CD4-positive, CD25-positive, alpha-beta regulatory T cell (primary cell): ENCODE measurements around the gene RHBDD2. TPM values are rescaled to one million over a fixed set of nuclear protein-coding genes. Genes with fewer than 3 reads are reported as not detected.
"Not testable (repeated sequence)": the region's sequence is repeated elsewhere in the genome, so short reads cannot be mapped to it uniquely, and the experiment has no call there.

ENCODE experiments used
- ATAC-seq, 2 donors: fragments of 150-1000 bp; cut with Tn5 transposase; one replicate each; pipeline ENCODE4 v1.10.0; 2021; ENCODE audit warnings: low read depth in 2 of 2, moderate number of reproducible peaks in 2 of 2, moderate library complexity in 1 of 2
- DNase-seq, 3 donors: peaks; one replicate each; pipeline versions ENCODE4 v3.0.0 to v3.0.0-alpha.2; 2012 to 2022; ENCODE audit warnings: mixed read lengths in 1 of 3
- H3K27ac ChIP-seq: one replicate; pipeline ENCODE4 v1.7.0; 2013; ENCODE audit warnings: mild to moderate bottlenecking, low read length; ENCODE audit not compliant: insufficient read depth, poor library complexity, severe bottlenecking
- H3K27me3 ChIP-seq: one replicate; pipeline ENCODE4 v1.7.0; 2013; ENCODE audit warnings: low read length; ENCODE audit not compliant: control insufficient read depth, insufficient read depth
- H3K36me3 ChIP-seq: one replicate; pipeline ENCODE4 v1.7.0; 2013; ENCODE audit warnings: mild to moderate bottlenecking, low read length, moderate library complexity; ENCODE audit not compliant: control insufficient read depth, insufficient read depth
- H3K4me1 ChIP-seq: 2 replicates; pipeline ENCODE4 v1.7.0; 2013; ENCODE audit warnings: mild to moderate bottlenecking, low read length; ENCODE audit not compliant: insufficient read depth, control insufficient read depth, poor library complexity, severe bottlenecking
- H3K4me3 ChIP-seq: one replicate; pipeline ENCODE4 v1.7.0; 2013; ENCODE audit warnings: low read depth, mild to moderate bottlenecking, low read length, moderate library complexity
- H3K9me3 ChIP-seq, 2 experiments: 1 replicate in 1 of 2; 2 replicates in 1 of 2; pipeline ENCODE4 v1.7.0; 2013; ENCODE audit warnings: low read length in 2 of 2, mild to moderate bottlenecking in 1 of 2, moderate library complexity in 1 of 2; ENCODE audit not compliant: control insufficient read depth in 2 of 2
- H3K27ac Mint-ChIP-seq, 3 donors: one replicate each; pipeline ENCODE4 v1.8.0; 2020 to 2022; ENCODE audit warnings: mild to moderate bottlenecking in 3 of 3, mixed read lengths in 3 of 3, moderate library complexity in 2 of 3
- H3K27me3 Mint-ChIP-seq: one replicate; pipeline ENCODE4 v1.8.0; 2022; ENCODE audit warnings: mild to moderate bottlenecking, mixed read lengths
- H3K36me3 Mint-ChIP-seq: one replicate; pipeline ENCODE4 v1.8.0; 2020; ENCODE audit warnings: mixed read lengths
- H3K4me1 Mint-ChIP-seq, 4 donors: one replicate each; pipeline ENCODE4 v1.8.0; 2020 to 2022; ENCODE audit warnings: mixed read lengths in 4 of 4, mild to moderate bottlenecking in 1 of 4
- H3K4me3 Mint-ChIP-seq, 4 donors: one replicate each; pipeline ENCODE4 v1.8.0; 2020 to 2022; ENCODE audit warnings: mild to moderate bottlenecking in 4 of 4, mixed read lengths in 4 of 4, moderate library complexity in 3 of 4
- H3K9me3 Mint-ChIP-seq, 7 donors: one replicate each; pipeline ENCODE4 v1.8.0; 2020 to 2022; ENCODE audit warnings: mixed read lengths in 7 of 7, mild to moderate bottlenecking in 3 of 7, moderate library complexity in 2 of 7
- polyA plus RNA-seq, 4 donors: library from polyadenylated mRNA; unstranded; fragments of 300-500 nt; fragmentation: Illumina TruSeq; gene quantifications; one replicate each; pipeline ENCODE4 v1.2.3, GENCODE V29; 2021
- total RNA-seq: library from RNA; stranded (reverse); gene quantifications from one replicate; pipeline ENCODE4 v1.2.3, GENCODE V29; 2022

The RHBDD2 gene
- total and polyA plus RNA-seq, 5 donors from 2014 or later: 118 to 194 (median 125) TPM

DNA sequence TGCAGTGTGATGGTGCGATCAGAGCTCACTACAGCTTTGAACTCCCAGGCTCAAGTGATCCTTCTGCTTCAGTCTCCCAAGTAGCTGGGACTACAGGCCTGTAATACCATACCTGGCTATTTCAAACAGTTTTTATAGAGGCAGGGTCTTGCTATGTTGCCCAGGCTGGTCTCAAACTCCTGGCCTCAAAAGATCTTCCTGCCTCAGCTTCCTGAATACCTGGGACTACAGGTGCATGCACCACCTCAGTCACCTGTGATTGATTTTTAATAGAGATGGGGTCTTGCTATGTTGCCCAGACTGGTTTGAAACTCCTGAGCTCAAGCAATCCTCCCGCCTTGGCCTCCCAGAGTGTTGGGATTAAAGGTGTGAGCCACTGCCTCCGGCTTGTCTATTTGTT is 38.8 kb upstream of the RHBDD2 start:
- peaks cover 6% of the 10 kb centered on the region for H3K4me1 ChIP-seq
- no peaks in the 10 kb centered on the region for H3K36me3 Mint-ChIP-seq
- ATAC-seq (no peak), DNase-seq (no peak)
- H3K27me3 ChIP-seq: no peaks in the 10 kb centered on the region
- no peak overlapping the region for H3K27ac ChIP-seq
- H3K4me1 Mint-ChIP-seq: peaks cover 4 to 10% (median 7%) of the 10 kb centered on the region in 4 donors
- no peaks in the 10 kb centered on the region for H3K9me3 ChIP-seq
- H3K36me3 ChIP-seq: no peaks in the 10 kb centered on the region
- no peak overlapping the region for H3K4me3 ChIP-seq
- H3K27me3 Mint-ChIP-seq: peaks cover 8% of the 10 kb centered on the region
- no peak overlapping the region for H3K27ac Mint-ChIP-seq
- H3K9me3 Mint-ChIP-seq: no peaks in the 10 kb centered on the region
- no peak overlapping the region for H3K4me3 Mint-ChIP-seq

DNA sequence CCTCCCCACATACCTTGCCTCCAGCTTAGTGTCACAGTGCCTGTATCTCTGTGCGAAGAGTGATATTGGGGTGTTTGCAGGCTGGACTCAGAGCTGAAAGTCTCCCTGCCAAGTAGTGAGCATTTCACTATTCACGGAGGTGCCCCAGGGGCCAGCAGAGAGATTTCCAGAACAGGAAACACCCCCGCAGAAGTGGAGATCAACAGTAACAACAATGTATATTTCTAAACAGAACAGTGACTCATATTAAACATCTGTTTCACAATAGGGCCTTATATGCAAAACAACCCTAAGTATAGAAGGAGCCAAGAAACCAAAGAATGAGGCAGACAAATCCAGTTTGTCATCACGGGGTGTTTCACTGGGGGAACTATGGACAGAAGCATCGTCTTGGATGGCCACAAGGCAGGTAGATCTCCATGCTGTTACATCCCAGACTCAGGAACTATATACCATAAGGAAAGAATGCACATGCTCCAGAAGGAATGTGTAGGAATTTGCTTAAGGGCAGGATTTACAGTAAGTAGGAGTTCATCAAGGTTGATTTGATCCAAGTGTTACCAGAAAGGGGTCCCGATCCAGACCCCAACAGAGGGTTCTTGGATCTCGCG is 35.9 kb upstream of the RHBDD2 start:
- no peaks in the 10 kb centered on the region for H3K9me3 ChIP-seq
- H3K4me1 Mint-ChIP-seq: peaks cover 4 to 10% (median 7%) of the 10 kb centered on the region in 4 donors
- no peaks in the 10 kb centered on the region for H3K9me3 Mint-ChIP-seq
- H3K27me3 Mint-ChIP-seq: peaks cover 4% of the 10 kb centered on the region
- H3K27ac Mint-ChIP-seq: peak overlapping the region in 2 of 3 donors; percentile 39 to 53
- no peak overlapping the region for H3K4me3 ChIP-seq
- H3K27ac ChIP-seq: no peak overlapping the region
- H3K4me1 ChIP-seq: peaks cover 6% of the 10 kb centered on the region
- H3K4me3 Mint-ChIP-seq: no peak overlapping the region
- no peaks in the 10 kb centered on the region for H3K36me3 Mint-ChIP-seq
- ATAC-seq: peak; percentile 62 to 65
- DNase-seq: peak in 1 of 3 donors; percentile 43
- no peaks in the 10 kb centered on the region for H3K36me3 ChIP-seq
- H3K27me3 ChIP-seq: no peaks in the 10 kb centered on the region

DNA sequence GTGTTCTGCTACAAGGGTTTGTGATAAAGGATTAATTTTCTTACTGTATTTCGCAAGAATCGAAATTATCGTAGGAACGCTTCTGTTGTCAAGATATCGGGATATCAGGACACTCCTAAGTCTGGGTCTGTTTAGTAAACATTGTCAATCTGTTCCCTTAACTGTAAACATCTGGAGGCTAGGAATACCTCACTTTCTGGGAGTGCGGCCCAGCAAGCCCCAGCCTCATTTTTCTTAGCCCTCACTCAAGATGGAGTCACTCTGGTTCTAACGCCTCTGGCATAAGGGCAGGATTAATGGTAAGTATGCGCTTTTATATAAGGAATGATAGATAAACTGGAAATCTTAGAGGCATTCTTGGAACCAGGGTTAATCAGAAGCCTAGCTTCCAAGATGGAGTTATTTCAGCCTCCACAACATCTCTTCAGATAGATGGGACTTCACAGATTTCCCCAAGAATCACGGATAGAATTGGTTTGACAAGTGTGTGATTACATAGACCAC is 35.2 kb upstream of the RHBDD2 start:
- Histone ChIP-seq H3K27me3 (no peaks in the 10 kb centered on the region), H3K9me3 (no peaks in the 10 kb centered on the region), H3K36me3 (no peaks in the 10 kb centered on the region), H3K4me3 (no peak overlapping the region), H3K27ac (no peak overlapping the region), H3K4me1 (peaks cover 6% of the 10 kb centered on the region)
- H3K4me1 Mint-ChIP-seq: peaks cover 4 to 10% (median 7%) of the 10 kb centered on the region in 4 donors
- DNase-seq (no peak), ATAC-seq (no peak)
- no peaks in the 10 kb centered on the region for H3K36me3 Mint-ChIP-seq
- H3K9me3 Mint-ChIP-seq: no peaks in the 10 kb centered on the region
- H3K27ac Mint-ChIP-seq: no peak overlapping the region
- no peak overlapping the region for H3K4me3 Mint-ChIP-seq
- H3K27me3 Mint-ChIP-seq: peaks cover under 1% of the 10 kb centered on the region

DNA sequence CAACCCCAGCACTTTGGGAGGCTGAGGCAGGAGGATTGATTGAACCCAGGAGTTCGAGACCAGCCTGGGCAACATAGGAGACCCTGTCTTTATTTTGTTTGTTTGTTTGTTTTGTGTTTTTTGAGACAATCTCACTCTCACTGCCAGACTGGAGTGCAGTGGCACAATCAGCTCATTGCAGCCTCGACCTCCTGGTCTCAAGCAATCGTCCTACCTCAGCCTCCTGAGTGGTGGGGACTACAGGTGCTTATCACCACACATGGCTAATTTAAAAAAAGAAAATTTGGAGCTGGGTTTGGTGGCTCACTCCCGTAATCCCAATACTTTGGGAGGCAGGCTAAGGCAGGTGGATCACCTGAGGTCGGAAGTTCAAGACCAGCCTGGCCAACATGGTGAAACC is 34.7 kb upstream of the RHBDD2 start:
- Histone ChIP-seq H3K4me1 (peaks cover 6% of the 10 kb centered on the region), H3K27me3 (no peaks in the 10 kb centered on the region), H3K27ac (no peak overlapping the region), H3K36me3 (no peaks in the 10 kb centered on the region), H3K4me3 (no peak overlapping the region), H3K9me3 (no peaks in the 10 kb centered on the region)
- no peak for ATAC-seq
- DNase-seq: no peak
- Mint-ChIP-seq H3K27ac (no peak overlapping the region), H3K4me1 (peaks cover 4 to 10% (median 7%) of the 10 kb centered on the region in 4 donors), H3K9me3 (no peaks in the 10 kb centered on the region), H3K4me3 (no peak overlapping the region), H3K36me3 (no peaks in the 10 kb centered on the region), H3K27me3 (no peaks in the 10 kb centered on the region)

GRCh38 chr7:75845132-75845531 is 33.7 kb upstream of the RHBDD2 start:
- H3K4me1 Mint-ChIP-seq, H3K4me1 ChIP-seq, H3K27me3 Mint-ChIP-seq, H3K9me3 Mint-ChIP-seq, H3K4me3 Mint-ChIP-seq, H3K36me3 Mint-ChIP-seq, H3K9me3 ChIP-seq, H3K27ac ChIP-seq, ATAC-seq, DNase-seq, H3K4me3 ChIP-seq, H3K36me3 ChIP-seq, H3K27me3 ChIP-seq: not testable (repeated sequence)
- peak overlapping the region in 1 of 3 donors; percentile 48 for H3K27ac Mint-ChIP-seq

GRCh38 chr7:75847707-75848106 is 31.1 kb upstream of the RHBDD2 start:
- no peaks in the 10 kb centered on the region for H3K36me3 Mint-ChIP-seq
- H3K27ac Mint-ChIP-seq: peak overlapping the region in 1 of 3 donors; percentile 40
- Histone ChIP-seq H3K27me3 (no peaks in the 10 kb centered on the region), H3K36me3 (no peaks in the 10 kb centered on the region), H3K27ac (no peak overlapping the region), H3K4me1 (peaks cover 4% of the 10 kb centered on the region), H3K4me3 (no peak overlapping the region), H3K9me3 (no peaks in the 10 kb centered on the region)
- DNase-seq (no peak), ATAC-seq (no peak)
- no peaks in the 10 kb centered on the region for H3K9me3 Mint-ChIP-seq
- peaks cover 4 to 6% (median 5%) of the 10 kb centered on the region in 4 donors for H3K4me1 Mint-ChIP-seq
- H3K4me3 Mint-ChIP-seq: no peak overlapping the region
- H3K27me3 Mint-ChIP-seq: no peaks in the 10 kb centered on the region

DNA sequence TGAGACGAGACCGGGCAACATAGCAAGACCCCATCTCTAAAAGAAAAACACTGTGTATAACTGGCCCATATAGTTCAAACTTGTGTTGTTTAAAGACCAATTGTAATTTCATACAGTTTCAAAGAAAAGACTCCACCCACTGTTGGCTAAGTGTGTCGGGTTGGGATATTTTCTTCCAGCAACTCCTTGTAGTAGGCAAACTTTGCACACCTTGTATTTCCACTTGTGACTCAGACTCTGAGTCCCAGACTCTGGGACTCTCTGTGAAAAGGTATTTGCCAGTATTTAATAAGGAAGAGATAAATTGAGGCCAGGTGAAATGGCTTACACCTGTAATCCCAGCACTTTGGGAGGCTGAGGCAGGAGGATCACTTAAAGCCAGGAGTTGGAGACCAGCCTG is 29.3 kb upstream of the RHBDD2 start:
- no peak for ATAC-seq
- H3K4me1 ChIP-seq: no peaks in the 10 kb centered on the region
- Mint-ChIP-seq H3K4me1 (no peaks in the 10 kb centered on the region), H3K27ac (no peak overlapping the region), H3K27me3 (no peaks in the 10 kb centered on the region), H3K36me3 (no peaks in the 10 kb centered on the region), H3K9me3 (no peaks in the 10 kb centered on the region), H3K4me3 (no peak overlapping the region)
- H3K4me3 ChIP-seq: no peak overlapping the region
- DNase-seq: no peak
- H3K27me3 ChIP-seq: no peaks in the 10 kb centered on the region
- no peaks in the 10 kb centered on the region for H3K9me3 ChIP-seq
- no peaks in the 10 kb centered on the region for H3K36me3 ChIP-seq
- H3K27ac ChIP-seq: no peak overlapping the region

- DNase-seq: no peak
- Mint-ChIP-seq H3K4me1 (no peaks in the 10 kb centered on the region), H3K27ac (no peak overlapping the region), H3K4me3 (no peak overlapping the region), H3K27me3 (no peaks in the 10 kb centered on the region), H3K36me3 (no peaks in the 10 kb centered on the region), H3K9me3 (no peaks in the 10 kb centered on the region)
- no peak overlapping the region for H3K27ac ChIP-seq
- H3K4me1 ChIP-seq: no peaks in the 10 kb centered on the region
- H3K27me3 ChIP-seq: no peaks in the 10 kb centered on the region
- no peaks in the 10 kb centered on the region for H3K9me3 ChIP-seq
- H3K4me3 ChIP-seq: no peak overlapping the region
- ATAC-seq: no peak
- H3K36me3 ChIP-seq: no peaks in the 10 kb centered on the region
These were observed 28.6 kb upstream of the RHBDD2 start for GRCh38 chr7:75850235-75850634.
